WTC11 (cell line): ENCODE results near the gene IVL. TPM values are rescaled to one million over a fixed set of nuclear protein-coding genes. Genes with fewer than 3 reads are reported as not detected.

Source experiments
- ATAC-seq: fragments of 200-7000 bp; cut with Tn5 transposase; 2 replicates; pipeline ENCODE4 v1.10.0; 2021; ENCODE audit warnings: mild to moderate bottlenecking, moderate library complexity
- CTCF ChIA-PET: fragments of 300-600 bp; sonication (Branson Sonifier 250); formaldehyde crosslinking; loops from one replicate; lab custom pipeline; 2021; ENCODE audit warnings: antibody characterized with exemption; lab: Charles Lee
- POLR2A ChIA-PET: fragments of 350-600 bp; sonication (Branson Sonifier 250); formaldehyde crosslinking; loops from one replicate; lab custom pipeline; 2021; ENCODE audit warnings: antibody characterized with exemption; lab: Charles Lee
- DNase-seq: peaks from one replicate; pipeline ENCODE4 v3.0.0; 2021; ENCODE audit warnings: low spot score
- H3K27ac Mint-ChIP-seq: 2 replicates; pipeline ENCODE4 v1.8.0; 2021; ENCODE audit warnings: mixed read lengths
- H3K27me3 Mint-ChIP-seq: 2 replicates; pipeline ENCODE4 v1.8.0; 2021; ENCODE audit warnings: low read depth, mild to moderate bottlenecking, moderate library complexity, mixed read lengths
- H3K36me3 Mint-ChIP-seq: 2 replicates; pipeline ENCODE4 v1.8.0; 2021; ENCODE audit warnings: mixed read lengths
- H3K4me1 Mint-ChIP-seq: 2 replicates; pipeline ENCODE4 v1.8.0; 2022; ENCODE audit warnings: mixed read lengths
- H3K4me3 Mint-ChIP-seq: 2 replicates; pipeline ENCODE4 v1.8.0; 2021; ENCODE audit warnings: mild to moderate bottlenecking, moderate library complexity, mixed read lengths
- H3K9me3 Mint-ChIP-seq: 2 replicates; pipeline ENCODE4 v1.8.0; 2021; ENCODE audit warnings: mixed read lengths
- CBFB ChIP-seq: sonication (generic); formaldehyde crosslinking; IDR thresholded peaks from 2 replicates; pipeline ENCODE4 v1.8.1; 2022; ENCODE audit warnings: mild to moderate bottlenecking, low read depth, missing genetic modification reagents
- CREM ChIP-seq: sonication (generic); formaldehyde crosslinking; IDR thresholded peaks from 2 replicates; pipeline ENCODE4 v1.8.1; 2022; ENCODE audit warnings: mild to moderate bottlenecking, missing genetic modification reagents, moderate library complexity
- EMX1 ChIP-seq: fragments of 250-450 bp; sonication (Bioruptor Pico); IDR thresholded peaks from 2 replicates; pipeline ENCODE4 v1.8.0; 2021; ENCODE audit warnings: mild to moderate bottlenecking
- FOXJ3 ChIP-seq: sonication (generic); formaldehyde crosslinking; IDR thresholded peaks from 2 replicates; pipeline ENCODE4 v1.9.0; 2021; ENCODE audit warnings: missing genetic modification reagents, mild to moderate bottlenecking, borderline replicate concordance
- IRF2 ChIP-seq: sonication (generic); formaldehyde crosslinking; IDR thresholded peaks from 2 replicates; pipeline ENCODE4 v1.8.0; 2022; ENCODE audit warnings: low read depth, missing genetic modification reagents, borderline replicate concordance
- JAZF1 ChIP-seq: fragments of 250-450 bp; sonication (Bioruptor Pico); IDR thresholded peaks from 2 replicates; pipeline ENCODE4 v1.9.0; 2021; ENCODE audit warnings: moderate library complexity, mild to moderate bottlenecking, inconsistent platforms
- JUN ChIP-seq: sonication (generic); formaldehyde crosslinking; IDR thresholded peaks from 2 replicates; pipeline ENCODE4 v1.8.0; 2023; ENCODE audit warnings: mild to moderate bottlenecking, missing genetic modification reagents
- KAT7 ChIP-seq: sonication (generic); formaldehyde crosslinking; IDR thresholded peaks from 2 replicates; pipeline ENCODE4 v1.8.1; 2023; ENCODE audit warnings: missing genetic modification reagents, mild to moderate bottlenecking, borderline replicate concordance
- MXD4 ChIP-seq: fragments of 250-450 bp; sonication (Bioruptor Pico); IDR thresholded peaks from 2 replicates; pipeline ENCODE4 v1.8.0; 2021; ENCODE audit warnings: mild to moderate bottlenecking, moderate library complexity, borderline replicate concordance
- NFE2L1 ChIP-seq: sonication (generic); formaldehyde crosslinking; IDR thresholded peaks from 2 replicates; pipeline ENCODE4 v1.8.1; 2023; ENCODE audit warnings: missing genetic modification reagents
- SMAD3 ChIP-seq: sonication (generic); formaldehyde crosslinking; IDR thresholded peaks from 2 replicates; pipeline ENCODE4 v1.8.0; 2022; ENCODE audit warnings: missing genetic modification reagents, mild to moderate bottlenecking, borderline replicate concordance
- SP1 ChIP-seq: sonication (generic); formaldehyde crosslinking; conservative IDR thresholded peaks from 2 replicates; pipeline ENCODE4 v1.8.1; 2022; ENCODE audit warnings: missing genetic modification reagents
- ZNF138 ChIP-seq: sonication (generic); formaldehyde crosslinking; conservative IDR thresholded peaks from 2 replicates; pipeline ENCODE4 v1.8.1; 2022; ENCODE audit warnings: mild to moderate bottlenecking, moderate library complexity, missing genetic modification reagents
- total RNA-seq: library from RNA; stranded (reverse); gene quantifications from 3 replicates; pipeline ENCODE4 v1.2.3, GENCODE V29; 2021
- TF ChIP-seq, protein P1 (sequence below): sonication (generic); formaldehyde crosslinking; IDR thresholded peaks from 2 replicates; pipeline ENCODE4 v1.8.1; 2023; ENCODE audit warnings: mild to moderate bottlenecking, missing genetic modification reagents
- TF ChIP-seq, protein P2 (sequence below): fragments of 250-450 bp; sonication (Bioruptor Pico); IDR thresholded peaks from 2 replicates; pipeline ENCODE4 v1.9.0; 2021; ENCODE audit warnings: mild to moderate bottlenecking
- TF ChIP-seq, protein P3 (sequence below): sonication (generic); formaldehyde crosslinking; IDR thresholded peaks from 2 replicates; pipeline ENCODE4 v1.8.0; 2022; ENCODE audit warnings: missing genetic modification reagents
- TF ChIP-seq, protein P4 (sequence below): sonication (generic); formaldehyde crosslinking; IDR thresholded peaks from 2 replicates; pipeline ENCODE4 v1.8.1; 2023; ENCODE audit warnings: mild to moderate bottlenecking, missing genetic modification reagents
- TF ChIP-seq, protein P5 (sequence below): sonication (generic); formaldehyde crosslinking; IDR thresholded peaks from 2 replicates; pipeline ENCODE4 v1.8.1; 2022; ENCODE audit warnings: mild to moderate bottlenecking, moderate library complexity, missing genetic modification reagents
- TF ChIP-seq, protein P6 (sequence below): sonication (generic); formaldehyde crosslinking; IDR thresholded peaks from 2 replicates; pipeline ENCODE4 v1.8.0; 2023; ENCODE audit warnings: missing genetic modification reagents, mild to moderate bottlenecking, borderline replicate concordance

Gene IVL
- total RNA-seq, 1 experiment from 2014 or later = not detected

DNA sequence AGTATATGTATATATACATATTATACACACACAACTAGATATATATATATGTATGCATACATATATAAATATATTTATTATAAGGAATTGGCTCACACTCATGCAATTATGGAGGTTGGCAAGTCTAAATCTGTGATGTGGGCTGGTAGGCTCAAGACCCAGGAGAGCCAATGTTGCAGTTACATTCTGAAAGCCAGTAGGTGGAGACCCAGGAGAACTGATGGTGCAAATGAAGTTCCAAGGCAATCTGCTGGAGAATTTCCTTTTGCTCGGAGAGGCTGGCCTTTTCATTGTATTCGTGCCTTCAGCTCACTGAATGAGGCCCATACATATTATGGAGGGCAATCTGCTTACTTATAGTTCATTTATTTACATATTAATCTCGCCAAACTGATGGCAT, 9.4 kb downstream of the IVL start:
- Mint-ChIP-seq H3K27ac (no peak overlapping the region), H3K36me3 (no peaks in the 10 kb centered on the region), H3K4me3 (no peak overlapping the region), H3K27me3 (peaks cover 6% of the 10 kb centered on the region), H3K4me1 (peaks cover 5% of the 10 kb centered on the region), H3K9me3 (peaks cover 24% of the 10 kb centered on the region)
- ATAC-seq (peak; percentile 43), DNase-seq (no peak)
- TF ChIP-seq JAZF1 (CRISPR knock-in tag) (no peak), KAT7 (CRISPR knock-in tag) (no peak), IRF2 (no peak), FOXJ3 (CRISPR knock-in tag) (no peak), MXD4 (CRISPR knock-in tag) (no peak), CBFB (no peak), CREM (CRISPR knock-in tag) (no peak), SP1 (CRISPR knock-in tag) (no peak), SMAD3 (CRISPR knock-in tag) (no peak), ZNF138 (CRISPR knock-in tag) (no peak), EMX1 (no peak), NFE2L1 (CRISPR knock-in tag) (no peak), JUN (CRISPR knock-in tag) (no peak)
- TF ChIP-seq, protein P1, sequence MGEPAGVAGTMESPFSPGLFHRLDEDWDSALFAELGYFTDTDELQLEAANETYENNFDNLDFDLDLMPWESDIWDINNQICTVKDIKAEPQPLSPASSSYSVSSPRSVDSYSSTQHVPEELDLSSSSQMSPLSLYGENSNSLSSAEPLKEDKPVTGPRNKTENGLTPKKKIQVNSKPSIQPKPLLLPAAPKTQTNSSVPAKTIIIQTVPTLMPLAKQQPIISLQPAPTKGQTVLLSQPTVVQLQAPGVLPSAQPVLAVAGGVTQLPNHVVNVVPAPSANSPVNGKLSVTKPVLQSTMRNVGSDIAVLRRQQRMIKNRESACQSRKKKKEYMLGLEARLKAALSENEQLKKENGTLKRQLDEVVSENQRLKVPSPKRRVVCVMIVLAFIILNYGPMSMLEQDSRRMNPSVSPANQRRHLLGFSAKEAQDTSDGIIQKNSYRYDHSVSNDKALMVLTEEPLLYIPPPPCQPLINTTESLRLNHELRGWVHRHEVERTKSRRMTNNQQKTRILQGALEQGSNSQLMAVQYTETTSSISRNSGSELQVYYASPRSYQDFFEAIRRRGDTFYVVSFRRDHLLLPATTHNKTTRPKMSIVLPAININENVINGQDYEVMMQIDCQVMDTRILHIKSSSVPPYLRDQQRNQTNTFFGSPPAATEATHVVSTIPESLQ = no peak
- TF ChIP-seq, protein P2, sequence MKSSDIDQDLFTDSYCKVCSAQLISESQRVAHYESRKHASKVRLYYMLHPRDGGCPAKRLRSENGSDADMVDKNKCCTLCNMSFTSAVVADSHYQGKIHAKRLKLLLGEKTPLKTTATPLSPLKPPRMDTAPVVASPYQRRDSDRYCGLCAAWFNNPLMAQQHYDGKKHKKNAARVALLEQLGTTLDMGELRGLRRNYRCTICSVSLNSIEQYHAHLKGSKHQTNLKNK = no peak
- TF ChIP-seq, protein P3, sequence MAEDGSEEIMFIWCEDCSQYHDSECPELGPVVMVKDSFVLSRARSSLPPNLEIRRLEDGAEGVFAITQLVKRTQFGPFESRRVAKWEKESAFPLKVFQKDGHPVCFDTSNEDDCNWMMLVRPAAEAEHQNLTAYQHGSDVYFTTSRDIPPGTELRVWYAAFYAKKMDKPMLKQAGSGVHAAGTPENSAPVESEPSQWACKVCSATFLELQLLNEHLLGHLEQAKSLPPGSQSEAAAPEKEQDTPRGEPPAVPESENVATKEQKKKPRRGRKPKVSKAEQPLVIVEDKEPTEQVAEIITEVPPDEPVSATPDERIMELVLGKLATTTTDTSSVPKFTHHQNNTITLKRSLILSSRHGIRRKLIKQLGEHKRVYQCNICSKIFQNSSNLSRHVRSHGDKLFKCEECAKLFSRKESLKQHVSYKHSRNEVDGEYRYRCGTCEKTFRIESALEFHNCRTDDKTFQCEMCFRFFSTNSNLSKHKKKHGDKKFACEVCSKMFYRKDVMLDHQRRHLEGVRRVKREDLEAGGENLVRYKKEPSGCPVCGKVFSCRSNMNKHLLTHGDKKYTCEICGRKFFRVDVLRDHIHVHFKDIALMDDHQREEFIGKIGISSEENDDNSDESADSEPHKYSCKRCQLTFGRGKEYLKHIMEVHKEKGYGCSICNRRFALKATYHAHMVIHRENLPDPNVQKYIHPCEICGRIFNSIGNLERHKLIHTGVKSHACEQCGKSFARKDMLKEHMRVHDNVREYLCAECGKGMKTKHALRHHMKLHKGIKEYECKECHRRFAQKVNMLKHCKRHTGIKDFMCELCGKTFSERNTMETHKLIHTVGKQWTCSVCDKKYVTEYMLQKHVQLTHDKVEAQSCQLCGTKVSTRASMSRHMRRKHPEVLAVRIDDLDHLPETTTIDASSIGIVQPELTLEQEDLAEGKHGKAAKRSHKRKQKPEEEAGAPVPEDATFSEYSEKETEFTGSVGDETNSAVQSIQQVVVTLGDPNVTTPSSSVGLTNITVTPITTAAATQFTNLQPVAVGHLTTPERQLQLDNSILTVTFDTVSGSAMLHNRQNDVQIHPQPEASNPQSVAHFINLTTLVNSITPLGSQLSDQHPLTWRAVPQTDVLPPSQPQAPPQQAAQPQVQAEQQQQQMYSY (CRISPR knock-in tag) = no peak
- TF ChIP-seq, protein P4, sequence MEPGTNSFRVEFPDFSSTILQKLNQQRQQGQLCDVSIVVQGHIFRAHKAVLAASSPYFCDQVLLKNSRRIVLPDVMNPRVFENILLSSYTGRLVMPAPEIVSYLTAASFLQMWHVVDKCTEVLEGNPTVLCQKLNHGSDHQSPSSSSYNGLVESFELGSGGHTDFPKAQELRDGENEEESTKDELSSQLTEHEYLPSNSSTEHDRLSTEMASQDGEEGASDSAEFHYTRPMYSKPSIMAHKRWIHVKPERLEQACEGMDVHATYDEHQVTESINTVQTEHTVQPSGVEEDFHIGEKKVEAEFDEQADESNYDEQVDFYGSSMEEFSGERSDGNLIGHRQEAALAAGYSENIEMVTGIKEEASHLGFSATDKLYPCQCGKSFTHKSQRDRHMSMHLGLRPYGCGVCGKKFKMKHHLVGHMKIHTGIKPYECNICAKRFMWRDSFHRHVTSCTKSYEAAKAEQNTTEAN (CRISPR knock-in tag) = no peak
- TF ChIP-seq, protein P5, sequence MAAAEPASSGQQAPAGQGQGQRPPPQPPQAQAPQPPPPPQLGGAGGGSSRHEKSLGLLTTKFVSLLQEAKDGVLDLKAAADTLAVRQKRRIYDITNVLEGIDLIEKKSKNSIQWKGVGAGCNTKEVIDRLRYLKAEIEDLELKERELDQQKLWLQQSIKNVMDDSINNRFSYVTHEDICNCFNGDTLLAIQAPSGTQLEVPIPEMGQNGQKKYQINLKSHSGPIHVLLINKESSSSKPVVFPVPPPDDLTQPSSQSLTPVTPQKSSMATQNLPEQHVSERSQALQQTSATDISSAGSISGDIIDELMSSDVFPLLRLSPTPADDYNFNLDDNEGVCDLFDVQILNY (CRISPR knock-in tag) = no peak
- TF ChIP-seq, protein P6, sequence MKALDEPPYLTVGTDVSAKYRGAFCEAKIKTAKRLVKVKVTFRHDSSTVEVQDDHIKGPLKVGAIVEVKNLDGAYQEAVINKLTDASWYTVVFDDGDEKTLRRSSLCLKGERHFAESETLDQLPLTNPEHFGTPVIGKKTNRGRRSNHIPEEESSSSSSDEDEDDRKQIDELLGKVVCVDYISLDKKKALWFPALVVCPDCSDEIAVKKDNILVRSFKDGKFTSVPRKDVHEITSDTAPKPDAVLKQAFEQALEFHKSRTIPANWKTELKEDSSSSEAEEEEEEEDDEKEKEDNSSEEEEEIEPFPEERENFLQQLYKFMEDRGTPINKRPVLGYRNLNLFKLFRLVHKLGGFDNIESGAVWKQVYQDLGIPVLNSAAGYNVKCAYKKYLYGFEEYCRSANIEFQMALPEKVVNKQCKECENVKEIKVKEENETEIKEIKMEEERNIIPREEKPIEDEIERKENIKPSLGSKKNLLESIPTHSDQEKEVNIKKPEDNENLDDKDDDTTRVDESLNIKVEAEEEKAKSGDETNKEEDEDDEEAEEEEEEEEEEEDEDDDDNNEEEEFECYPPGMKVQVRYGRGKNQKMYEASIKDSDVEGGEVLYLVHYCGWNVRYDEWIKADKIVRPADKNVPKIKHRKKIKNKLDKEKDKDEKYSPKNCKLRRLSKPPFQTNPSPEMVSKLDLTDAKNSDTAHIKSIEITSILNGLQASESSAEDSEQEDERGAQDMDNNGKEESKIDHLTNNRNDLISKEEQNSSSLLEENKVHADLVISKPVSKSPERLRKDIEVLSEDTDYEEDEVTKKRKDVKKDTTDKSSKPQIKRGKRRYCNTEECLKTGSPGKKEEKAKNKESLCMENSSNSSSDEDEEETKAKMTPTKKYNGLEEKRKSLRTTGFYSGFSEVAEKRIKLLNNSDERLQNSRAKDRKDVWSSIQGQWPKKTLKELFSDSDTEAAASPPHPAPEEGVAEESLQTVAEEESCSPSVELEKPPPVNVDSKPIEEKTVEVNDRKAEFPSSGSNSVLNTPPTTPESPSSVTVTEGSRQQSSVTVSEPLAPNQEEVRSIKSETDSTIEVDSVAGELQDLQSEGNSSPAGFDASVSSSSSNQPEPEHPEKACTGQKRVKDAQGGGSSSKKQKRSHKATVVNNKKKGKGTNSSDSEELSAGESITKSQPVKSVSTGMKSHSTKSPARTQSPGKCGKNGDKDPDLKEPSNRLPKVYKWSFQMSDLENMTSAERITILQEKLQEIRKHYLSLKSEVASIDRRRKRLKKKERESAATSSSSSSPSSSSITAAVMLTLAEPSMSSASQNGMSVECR (CRISPR knock-in tag) = no peak
- CTCF ChIA-PET = interaction anchor here (0.6 to 3.1 kb wide), 9 partner anchors 9 to 303 kb away, joined by 3 to 43 read pairs (median 4); partner anchors contain the start of genes SMCP and SPRR5
- POLR2A ChIA-PET = no interaction called here
